SK-N-SH (cell line): ENCODE data around the gene ATP2A3. TPM values are rescaled to one million over a fixed set of nuclear protein-coding genes. Genes with fewer than 3 reads are reported as not detected.

Experiments used
- CTCF ChIA-PET: fragments of 300-600, 350-600 bp; formaldehyde crosslinking; extraction: SDS; loops from one replicate; lab custom pipeline; 2021; lab: Yijun Ruan, JAX
- POLR2A ChIA-PET: fragments of 350-600 bp; sonication (Branson Sonifier 250); formaldehyde crosslinking; extraction: SDS; loops from one replicate; lab custom pipeline; 2020; ENCODE audit warnings: antibody characterized with exemption, inconsistent platforms; lab: Yijun Ruan, JAX
- DNase-seq: peaks from one replicate; pipeline ENCODE4 v3.0.0; 2012
- H2AFZ ChIP-seq: fragments of 200-600 bp; sonication (generic); 2 replicates; pipeline ENCODE4 v1.8.1; 2016; ENCODE audit warnings: antibody characterized with exemption, mild to moderate bottlenecking, low read depth
- H3F3A ChIP-seq: fragments of 200-600 bp; sonication (generic); replicated peaks from 2 replicates; pipeline ENCODE3; 2016; ENCODE audit warnings: antibody characterized with exemption, mild to moderate bottlenecking; ENCODE audit not compliant: insufficient read depth
- H3K27ac ChIP-seq, 2 experiments: fragments of 200-500 bp in 1 of 2; fragments of 200-600 bp in 1 of 2; sonication (Bioruptor generic) in 1 of 2; sonication (generic), shearing (Covaris generic) in 1 of 2; 2 replicates each; pipeline versions ENCODE4 v1.5.1 to v1.6.1; 2014 to 2016; ENCODE audit warnings: low read depth in 2 of 2, inconsistent platforms in 1 of 2, low read length in 1 of 2, mild to moderate bottlenecking in 1 of 2, mixed read lengths in 1 of 2
- H3K27me3 ChIP-seq: fragments of 200-600 bp; sonication (generic), shearing (Covaris generic); 2 replicates; pipeline ENCODE4 v1.6.1; 2016; ENCODE audit warnings: mixed run types; ENCODE audit not compliant: insufficient read depth
- H3K36me3 ChIP-seq, 2 experiments: fragments of 200-500 bp in 1 of 2; fragments of 200-600 bp in 1 of 2; sonication (Bioruptor generic) in 1 of 2; sonication (generic) in 1 of 2; replicated peaks in 1 of 2; 2 replicates each; pipeline versions ENCODE3 to v1.5.1; 2014 to 2016; ENCODE audit warnings: low read length in 1 of 2, mild to moderate bottlenecking in 1 of 2; ENCODE audit not compliant: insufficient read depth in 2 of 2, control insufficient read depth in 1 of 2
- H3K4me1 ChIP-seq, 2 experiments: fragments of 200-500 bp in 1 of 2; fragments of 200-600 bp in 1 of 2; sonication (Bioruptor generic) in 1 of 2; sonication (generic), shearing (Covaris generic) in 1 of 2; 2 replicates each; pipeline versions ENCODE4 v1.5.1 to v1.6.1; 2014 to 2016; ENCODE audit warnings: low read depth in 1 of 2, low read length in 1 of 2, mixed run types in 1 of 2; ENCODE audit not compliant: insufficient read depth in 2 of 2, control insufficient read depth in 1 of 2
- H3K4me2 ChIP-seq: fragments of 200-600 bp; sonication (generic), shearing (Covaris generic); 2 replicates; pipeline ENCODE4 v1.6.1; 2017; ENCODE audit warnings: mixed run types
- H3K4me3 ChIP-seq, 2 experiments: fragments of 200-500 bp in 1 of 2; fragments of 200-600 bp in 1 of 2; sonication (Bioruptor generic) in 1 of 2; sonication (generic), shearing (Covaris generic) in 1 of 2; 2 replicates each; pipeline versions ENCODE4 v1.5.1 to v1.8.1; 2014 to 2016; ENCODE audit warnings: low read depth in 2 of 2, inconsistent platforms in 1 of 2, low read length in 1 of 2, mild to moderate bottlenecking in 1 of 2, mixed read lengths in 1 of 2, moderate library complexity in 1 of 2
- H3K79me2 ChIP-seq: fragments of 200-600 bp; sonication (generic); 2 replicates; pipeline ENCODE4 v1.8.1; 2017; ENCODE audit warnings: mild to moderate bottlenecking; ENCODE audit not compliant: insufficient read depth
- H3K9ac ChIP-seq: fragments of 200-600 bp; sonication (generic); 2 replicates; pipeline ENCODE4 v1.6.1; 2017; ENCODE audit warnings: mixed run types
- H3K9me2 ChIP-seq: fragments of 200-600 bp; sonication (generic); 2 replicates; pipeline ENCODE4 v1.6.1; 2017; ENCODE audit warnings: mixed run types
- H3K9me3 ChIP-seq: fragments of 200-600 bp; sonication (generic); 2 replicates; pipeline ENCODE4 v1.6.1; 2017; ENCODE audit warnings: mixed run types, mild to moderate bottlenecking, moderate library complexity
- H4K20me1 ChIP-seq: fragments of 200-600 bp; sonication (generic); 2 replicates; pipeline ENCODE4 v1.6.1; 2017; ENCODE audit warnings: mild to moderate bottlenecking, mixed run types; ENCODE audit not compliant: insufficient read depth
- CHD2 ChIP-seq: fragments of 150-350 bp; IDR thresholded peaks from 2 replicates; pipeline ENCODE4 v1.6.1; 2018; ENCODE audit warnings: low read length; ENCODE audit not compliant: partially characterized antibody
- ELF1 ChIP-seq: IDR thresholded peaks from 2 replicates; pipeline ENCODE4 v1.4.0; 2012
- FOXJ3 ChIP-seq: sonication (generic); formaldehyde crosslinking; IDR thresholded peaks from 2 replicates; pipeline ENCODE4 v1.5.1; 2020; ENCODE audit warnings: mild to moderate bottlenecking, missing genetic modification reagents
- FOXM1 ChIP-seq: IDR thresholded peaks from 2 replicates; pipeline ENCODE4 v1.4.0; 2012; ENCODE audit warnings: low read depth, mild to moderate bottlenecking
- GABPA ChIP-seq: IDR thresholded peaks from 2 replicates; pipeline ENCODE4 v1.4.0; 2012; ENCODE audit warnings: low read depth, mild to moderate bottlenecking
- GATA2 ChIP-seq: sonication (generic); formaldehyde crosslinking; IDR thresholded peaks from 2 replicates; pipeline ENCODE4 v1.5.0; 2020; ENCODE audit warnings: mild to moderate bottlenecking, missing genetic modification reagents
- JUND ChIP-seq: IDR thresholded peaks from 2 replicates; pipeline ENCODE4 v1.4.0; 2012
- MXI1 ChIP-seq: IDR thresholded peaks from 2 replicates; pipeline ENCODE4 v1.6.1; 2012; ENCODE audit warnings: mild to moderate bottlenecking, low read depth, low read length, improper control_type of control experiment
- POLR2AphosphoS5 ChIP-seq: IDR thresholded peaks from 2 replicates; pipeline ENCODE4 v1.6.1; 2012; ENCODE audit warnings: low read depth, low read length
- RAD21 ChIP-seq: IDR thresholded peaks from 2 replicates; pipeline ENCODE4 v1.6.1; 2012; ENCODE audit warnings: mild to moderate bottlenecking, low read length
- RCOR1 ChIP-seq: fragments of 150-350 bp; IDR thresholded peaks from 2 replicates; pipeline ENCODE4 v1.6.1; 2017; ENCODE audit warnings: antibody characterized with exemption, low read length
- SMC3 ChIP-seq: IDR thresholded peaks from 2 replicates; pipeline ENCODE4 v1.6.1; 2012; ENCODE audit warnings: low read depth, low read length, improper control_type of control experiment
- TAF1 ChIP-seq: IDR thresholded peaks from 2 replicates; pipeline ENCODE4 v1.6.1; 2012; ENCODE audit warnings: low read depth, mild to moderate bottlenecking, low read length, moderate library complexity, borderline replicate concordance
- TEAD4 ChIP-seq: IDR thresholded peaks from 2 replicates; pipeline ENCODE4 v1.4.0; 2012; ENCODE audit warnings: mild to moderate bottlenecking, borderline replicate concordance; ENCODE audit not compliant: insufficient read depth
- YY1 ChIP-seq: IDR thresholded peaks from 2 replicates; pipeline ENCODE4 v1.4.0; 2012; ENCODE audit warnings: low read depth, mild to moderate bottlenecking
- WGBS: methylation state at CpG from one replicate; pipeline ENCODE4 v1.1.6; 2017; ENCODE audit warnings: low lambda C conversion rate; 5-methylcytosine and 5-hydroxymethylcytosine counted together
- polyA plus RNA-seq, 3 experiments: library from polyadenylated mRNA; depleted of rRNA; stranded (reverse); fragments of >200 nt; gene quantifications; 2 replicates each; pipeline ENCODE4 v1.2.3, GENCODE V29; 2012
- TF ChIP-seq, protein P1 (sequence below): fragments of 200-600 bp; sonication (generic); IDR thresholded peaks from 2 replicates; pipeline ENCODE4 v1.6.1; 2017; ENCODE audit warnings: antibody characterized with exemption, mild to moderate bottlenecking, moderate library complexity
- TF ChIP-seq, protein P2 (sequence below): fragments of 150-350 bp; IDR thresholded peaks from 2 replicates; pipeline ENCODE4 v1.6.1; 2017; ENCODE audit warnings: antibody characterized with exemption, low read length, low read depth, borderline replicate concordance
- TF ChIP-seq, protein P3 (sequence below): fragments of 150-350 bp; IDR thresholded peaks from 2 replicates; pipeline ENCODE4 v1.6.1; 2016; ENCODE audit warnings: mild to moderate bottlenecking, low read depth, low read length
- TF ChIP-seq, protein P4 (sequence below): IDR thresholded peaks from 2 replicates; pipeline ENCODE4; 2012
- TF ChIP-seq, protein P5 (sequence below): IDR thresholded peaks from 2 replicates; pipeline ENCODE4 v1.4.0; 2012; ENCODE audit warnings: low read depth, borderline replicate concordance

Gene ATP2A3
- polyA plus RNA-seq, 1 of the 3 experiments (the other 2 are of a cell fraction): 2.1 TPM

DNA sequence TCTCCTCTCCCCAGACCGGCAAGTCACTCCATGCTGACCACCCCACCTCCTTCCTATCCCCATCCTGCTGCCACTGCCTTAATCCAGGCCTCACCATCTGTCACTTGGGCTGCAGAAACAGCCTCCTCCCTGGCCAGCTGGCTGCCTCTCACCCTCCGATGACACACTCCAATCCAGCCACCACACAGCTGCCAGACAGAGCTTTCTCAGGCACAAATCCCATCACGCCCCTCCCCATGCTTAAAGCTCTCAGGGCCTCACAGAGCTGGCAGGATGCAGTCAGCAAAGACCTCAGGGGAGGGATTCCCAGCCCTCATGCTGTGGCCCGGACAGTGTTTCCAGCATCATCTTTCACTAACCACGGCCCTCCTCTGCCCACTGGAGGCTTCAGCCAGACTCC lies 85.1 kb downstream of the ATP2A3 start:
- H3K4me1 ChIP-seq: peaks cover 0 to 23% of the 10 kb centered on the region in 2 experiments; a peak in 1 of 4 replicates
- no peak overlapping the region for H3K4me2 ChIP-seq
- peak; percentile 85 for DNase-seq
- H3K79me2 ChIP-seq: no peaks in the 10 kb centered on the region
- H2AFZ ChIP-seq: no peak overlapping the region
- no peaks in the 10 kb centered on the region for H3F3A ChIP-seq
- ChIA-PET POLR2A (interaction anchor here (1.0 to 1.8 kb wide), 2 partner anchors 11 to 33 kb away, joined by 4 to 9 read pairs; partner anchors contain the start of gene NCBP3), CTCF (interaction anchor here (0.8 to 5.0 kb wide), 7 partner anchors 10 to 186 kb away, joined by 3 to 38 read pairs (median 8); partner anchors contain the start of gene NCBP3)
- no peak overlapping the region for H3K9ac ChIP-seq
- peaks cover 0 to 2% of the 10 kb centered on the region in 2 experiments for H3K36me3 ChIP-seq
- H3K9me3 ChIP-seq: no peaks in the 10 kb centered on the region
- WGBS: 70% methylated on average over 5 of the region's 5 CpGs
- TF ChIP-seq MXI1 (peak; percentile 91), GABPA (no peak), CHD2 (peak; percentile 44), RAD21 (peak; percentile 3; the same call in 1 of the 2 replicates), RCOR1 (0 out of 2 replicates have a peak, but pooled peaks have one; percentile 30)
- H4K20me1 ChIP-seq: no peaks in the 10 kb centered on the region
- no peak overlapping the region for H3K4me3 ChIP-seq
- no peaks in the 10 kb centered on the region for H3K27me3 ChIP-seq
- no peaks in the 10 kb centered on the region for H3K9me2 ChIP-seq
- peak overlapping the region in 1 of 2 experiments; percentile 73; a peak in 2 of 4 replicates for H3K27ac ChIP-seq

DNA sequence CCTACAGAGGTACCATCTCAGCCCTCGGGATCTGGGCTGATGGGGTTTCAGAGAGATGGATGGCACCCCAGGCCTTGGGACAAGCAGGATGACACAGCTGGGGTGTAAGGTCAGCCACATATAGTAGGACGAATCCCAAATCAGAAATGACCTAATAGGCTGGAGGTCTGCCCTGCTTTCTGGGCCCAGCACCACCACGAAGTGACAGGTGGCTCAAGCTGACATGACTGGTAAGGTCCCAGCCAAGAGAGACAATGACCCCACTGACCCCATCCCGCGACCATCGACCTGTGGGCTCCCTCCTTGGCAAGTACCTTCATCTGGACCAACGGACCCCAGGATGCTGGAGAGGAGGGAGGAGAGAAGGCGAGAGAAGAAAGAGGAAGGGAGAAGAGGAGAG lies 87.0 kb downstream of the ATP2A3 start:
- Histone ChIP-seq H2AFZ (no peak overlapping the region), H3K9me2 (no peaks in the 10 kb centered on the region), H3K9ac (no peak overlapping the region), H3K4me3 (no peak overlapping the region), H3K4me2 (no peak overlapping the region), H3K79me2 (no peaks in the 10 kb centered on the region), H3F3A (no peaks in the 10 kb centered on the region), H3K27ac (no peak overlapping the region), H4K20me1 (no peaks in the 10 kb centered on the region), H3K36me3 (peaks cover 0 to 5% of the 10 kb centered on the region in 2 experiments), H3K27me3 (no peaks in the 10 kb centered on the region), H3K9me3 (no peaks in the 10 kb centered on the region), H3K4me1 (peaks cover 0 to 23% of the 10 kb centered on the region in 2 experiments; a peak in 1 of 4 replicates)
- 81% methylated on average over 6 of the region's 8 CpGs for WGBS
- CTCF ChIA-PET: interaction anchor here (1.0 to 5.0 kb wide), 2 partner anchors 14 kb away, joined by 3 to 38 read pairs; no protein-coding TSS in a partner anchor
- POLR2A ChIA-PET: no interaction called here
- DNase-seq: no peak
- TF ChIP-seq, protein P1, sequence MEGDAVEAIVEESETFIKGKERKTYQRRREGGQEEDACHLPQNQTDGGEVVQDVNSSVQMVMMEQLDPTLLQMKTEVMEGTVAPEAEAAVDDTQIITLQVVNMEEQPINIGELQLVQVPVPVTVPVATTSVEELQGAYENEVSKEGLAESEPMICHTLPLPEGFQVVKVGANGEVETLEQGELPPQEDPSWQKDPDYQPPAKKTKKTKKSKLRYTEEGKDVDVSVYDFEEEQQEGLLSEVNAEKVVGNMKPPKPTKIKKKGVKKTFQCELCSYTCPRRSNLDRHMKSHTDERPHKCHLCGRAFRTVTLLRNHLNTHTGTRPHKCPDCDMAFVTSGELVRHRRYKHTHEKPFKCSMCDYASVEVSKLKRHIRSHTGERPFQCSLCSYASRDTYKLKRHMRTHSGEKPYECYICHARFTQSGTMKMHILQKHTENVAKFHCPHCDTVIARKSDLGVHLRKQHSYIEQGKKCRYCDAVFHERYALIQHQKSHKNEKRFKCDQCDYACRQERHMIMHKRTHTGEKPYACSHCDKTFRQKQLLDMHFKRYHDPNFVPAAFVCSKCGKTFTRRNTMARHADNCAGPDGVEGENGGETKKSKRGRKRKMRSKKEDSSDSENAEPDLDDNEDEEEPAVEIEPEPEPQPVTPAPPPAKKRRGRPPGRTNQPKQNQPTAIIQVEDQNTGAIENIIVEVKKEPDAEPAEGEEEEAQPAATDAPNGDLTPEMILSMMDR: no peak
- TF ChIP-seq ELF1 (no peak), TAF1 (no peak), GABPA (no peak), POLR2AphosphoS5 (no peak), FOXM1 (no peak), SMC3 (no peak), YY1 (no peak), JUND (no peak), TEAD4 (no peak), RCOR1 (no peak), FOXJ3 (CRISPR knock-in tag) (no peak), GATA2 (no peak)
- TF ChIP-seq, protein P2, sequence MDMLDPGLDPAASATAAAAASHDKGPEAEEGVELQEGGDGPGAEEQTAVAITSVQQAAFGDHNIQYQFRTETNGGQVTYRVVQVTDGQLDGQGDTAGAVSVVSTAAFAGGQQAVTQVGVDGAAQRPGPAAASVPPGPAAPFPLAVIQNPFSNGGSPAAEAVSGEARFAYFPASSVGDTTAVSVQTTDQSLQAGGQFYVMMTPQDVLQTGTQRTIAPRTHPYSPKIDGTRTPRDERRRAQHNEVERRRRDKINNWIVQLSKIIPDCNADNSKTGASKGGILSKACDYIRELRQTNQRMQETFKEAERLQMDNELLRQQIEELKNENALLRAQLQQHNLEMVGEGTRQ: no peak
- TF ChIP-seq, protein P3, sequence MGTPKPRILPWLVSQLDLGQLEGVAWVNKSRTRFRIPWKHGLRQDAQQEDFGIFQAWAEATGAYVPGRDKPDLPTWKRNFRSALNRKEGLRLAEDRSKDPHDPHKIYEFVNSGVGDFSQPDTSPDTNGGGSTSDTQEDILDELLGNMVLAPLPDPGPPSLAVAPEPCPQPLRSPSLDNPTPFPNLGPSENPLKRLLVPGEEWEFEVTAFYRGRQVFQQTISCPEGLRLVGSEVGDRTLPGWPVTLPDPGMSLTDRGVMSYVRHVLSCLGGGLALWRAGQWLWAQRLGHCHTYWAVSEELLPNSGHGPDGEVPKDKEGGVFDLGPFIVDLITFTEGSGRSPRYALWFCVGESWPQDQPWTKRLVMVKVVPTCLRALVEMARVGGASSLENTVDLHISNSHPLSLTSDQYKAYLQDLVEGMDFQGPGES: no peak
- TF ChIP-seq, protein P4, sequence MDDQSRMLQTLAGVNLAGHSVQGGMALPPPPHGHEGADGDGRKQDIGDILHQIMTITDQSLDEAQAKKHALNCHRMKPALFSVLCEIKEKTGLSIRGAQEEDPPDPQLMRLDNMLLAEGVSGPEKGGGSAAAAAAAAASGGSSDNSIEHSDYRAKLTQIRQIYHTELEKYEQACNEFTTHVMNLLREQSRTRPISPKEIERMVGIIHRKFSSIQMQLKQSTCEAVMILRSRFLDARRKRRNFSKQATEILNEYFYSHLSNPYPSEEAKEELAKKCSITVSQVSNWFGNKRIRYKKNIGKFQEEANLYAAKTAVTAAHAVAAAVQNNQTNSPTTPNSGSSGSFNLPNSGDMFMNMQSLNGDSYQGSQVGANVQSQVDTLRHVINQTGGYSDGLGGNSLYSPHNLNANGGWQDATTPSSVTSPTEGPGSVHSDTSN: no peak
- TF ChIP-seq, protein P5, sequence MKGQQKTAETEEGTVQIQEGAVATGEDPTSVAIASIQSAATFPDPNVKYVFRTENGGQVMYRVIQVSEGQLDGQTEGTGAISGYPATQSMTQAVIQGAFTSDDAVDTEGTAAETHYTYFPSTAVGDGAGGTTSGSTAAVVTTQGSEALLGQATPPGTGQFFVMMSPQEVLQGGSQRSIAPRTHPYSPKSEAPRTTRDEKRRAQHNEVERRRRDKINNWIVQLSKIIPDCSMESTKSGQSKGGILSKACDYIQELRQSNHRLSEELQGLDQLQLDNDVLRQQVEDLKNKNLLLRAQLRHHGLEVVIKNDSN: no peak
